ENCODE measurements around the gene HTT. TPM values are rescaled to one million over a fixed set of nuclear protein-coding genes. Genes with fewer than 3 reads are reported as not detected.
A peak's percentile ranks its signal among the peaks of the same experiment; 100 is the strongest.

HTT gene
- total RNA-seq, 2 experiments from 2014 or later: 57.6 to 69.8 TPM

DNA sequence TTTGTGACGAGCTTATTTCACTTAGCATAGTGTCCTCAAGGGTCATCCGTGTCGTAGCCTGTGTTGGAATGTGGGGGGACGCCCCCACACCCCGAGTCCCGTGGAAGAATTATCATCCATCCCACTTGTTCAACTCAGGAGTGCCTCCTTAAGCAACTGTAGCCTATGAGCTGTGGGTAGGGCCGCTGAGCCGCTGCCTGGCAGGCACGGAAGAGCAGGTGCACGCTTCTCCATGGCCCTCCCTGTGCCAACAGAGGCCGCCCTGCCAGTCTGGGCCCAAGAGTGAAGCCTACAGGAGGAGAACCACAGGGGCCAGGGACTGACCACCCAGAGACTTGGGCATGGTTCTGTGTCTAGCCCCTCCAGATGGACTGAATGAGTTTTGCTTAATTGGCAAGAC, 216.0 kb downstream of the HTT start:
- ChIA-PET CTCF (no interaction called here), POLR2A (interaction anchor here (1.3 kb wide), 1 partner anchor 28 kb away, joined by 3 read pairs; no protein-coding TSS in a partner anchor)
- Mint-ChIP-seq H3K27ac (no peak overlapping the region), H3K9me3 (no peaks in the 10 kb centered on the region), H3K4me3 (no peak overlapping the region), H3K36me3 (no peaks in the 10 kb centered on the region), H3K27me3 (peaks cover 14% of the 10 kb centered on the region), H3K4me1 (ENCODE audit: low read depth) (peaks cover 12% of the 10 kb centered on the region)
- DNase-seq: no peak
- intact Hi-C loops (cut with micrococcal nuclease): no loop called here

- POLR2A ChIA-PET: interaction anchor here (1.3 kb wide), 1 partner anchor 27 kb away, joined by 3 read pairs; no protein-coding TSS in a partner anchor
- peaks cover 12% of the 10 kb centered on the region for H3K4me1 Mint-ChIP-seq (ENCODE audit: low read depth)
- H3K9me3 Mint-ChIP-seq: no peaks in the 10 kb centered on the region
- H3K36me3 Mint-ChIP-seq: no peaks in the 10 kb centered on the region
- CTCF ChIA-PET: interaction anchor here (0.8 kb wide), 2 partner anchors 132 to 184 kb away, joined by 3 read pairs; no protein-coding TSS in a partner anchor
- H3K27me3 Mint-ChIP-seq: peaks cover 14% of the 10 kb centered on the region
- intact Hi-C loops (cut with micrococcal nuclease): no loop called here
- DNase-seq: no peak
- no peak overlapping the region for H3K4me3 Mint-ChIP-seq
- H3K27ac Mint-ChIP-seq: no peak overlapping the region
Measured at GRCh38 chr4:3290889-3291321, 216.4 kb downstream of the HTT start.

DNA sequence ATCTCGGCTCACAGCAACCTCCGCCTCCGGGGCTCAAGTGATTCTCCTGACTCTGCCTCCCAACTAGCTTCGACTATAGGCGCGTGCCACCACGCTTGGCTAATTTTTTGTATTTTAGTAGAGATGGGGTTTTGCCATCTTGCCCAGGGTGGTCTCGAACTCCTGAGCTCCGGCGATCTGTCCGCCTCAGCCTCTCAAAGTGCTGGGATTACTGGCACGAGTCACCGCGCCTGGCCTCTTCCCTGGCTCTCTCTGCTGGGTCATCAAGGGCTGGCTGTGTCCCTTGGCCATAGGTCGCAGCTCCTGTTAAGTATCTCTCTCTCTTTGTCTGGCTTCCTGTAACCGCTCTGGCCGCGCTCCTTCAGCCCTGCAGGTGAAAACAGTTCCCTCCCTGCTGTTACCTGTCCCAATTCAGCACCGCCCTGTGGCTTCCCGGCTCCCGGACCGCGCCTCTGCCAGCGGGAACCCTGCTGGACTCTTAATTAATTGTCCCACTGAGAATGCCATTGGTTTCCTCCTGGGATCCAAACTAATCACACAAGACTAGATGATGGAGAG, 217.0 kb downstream of the HTT start:
- Mint-ChIP-seq H3K4me1 (ENCODE audit: low read depth) (peaks cover 12% of the 10 kb centered on the region), H3K9me3 (no peaks in the 10 kb centered on the region), H3K4me3 (peak overlapping the region; percentile 79), H3K27me3 (peaks cover 14% of the 10 kb centered on the region), H3K27ac (no peak overlapping the region), H3K36me3 (no peaks in the 10 kb centered on the region)
- DNase-seq: no peak
- ChIA-PET CTCF (interaction anchor here (0.8 kb wide), 2 partner anchors 132 to 184 kb away, joined by 3 read pairs; no protein-coding TSS in a partner anchor), POLR2A (interaction anchor here (1.3 kb wide), 1 partner anchor 27 kb away, joined by 3 read pairs; no protein-coding TSS in a partner anchor)
- intact Hi-C loops (cut with micrococcal nuclease): no loop called here

GRCh38 chr4:3291969-3292570, 217.6 kb downstream of the HTT start:
- H3K36me3 Mint-ChIP-seq: no peaks in the 10 kb centered on the region
- H3K27ac Mint-ChIP-seq: no peak overlapping the region
- H3K4me1 Mint-ChIP-seq (ENCODE audit: low read depth): peaks cover 12% of the 10 kb centered on the region
- ChIA-PET CTCF (no interaction called here), POLR2A (no interaction called here)
- peaks cover 12% of the 10 kb centered on the region for H3K27me3 Mint-ChIP-seq
- peak overlapping the region; percentile 79 for H3K4me3 Mint-ChIP-seq
- H3K9me3 Mint-ChIP-seq: no peaks in the 10 kb centered on the region
- intact Hi-C loops (cut with micrococcal nuclease): loop anchor here (1.0 to 2.0 kb wide), 2 partner anchors 89 to 218 kb away; partner anchors contain the start of genes HTT and HTT-AS
- peak; percentile 37 for DNase-seq

- ChIA-PET POLR2A (no interaction called here), CTCF (no interaction called here)
- Mint-ChIP-seq H3K27ac (peak within 1 kb of the TSS; percentile 2), H3K27me3 (peaks cover 10% of the 10 kb centered on the region), H3K4me3 (peak within 1 kb of the TSS; percentile 79), H3K4me1 (ENCODE audit: low read depth) (peaks cover 12% of the 10 kb centered on the region), H3K36me3 (no peaks in the 10 kb centered on the region), H3K9me3 (no peaks in the 10 kb centered on the region)
- DNase-seq: peak; percentile 94
- intact Hi-C loops (cut with micrococcal nuclease): loop anchor here (1.0 to 2.0 kb wide), 2 partner anchors 90 to 218 kb away; partner anchors contain the start of genes HTT and HTT-AS
Measured at GRCh38 chr4:3292571-3293400, 218.3 kb downstream of the HTT start, which contains the start of gene RGS12. Gene RGS12, plus strand, starts transcription at chr4:3293021. Its CDS starts 23,150 bp downstream, at chr4:3316171.

Other genes with a start within 250 kb of the HTT start
- gene ADD1, start 230.8 kb upstream of the HTT start, total RNA-seq: 100 to 1,000 TPM; 212 TPM
- 10 to 100 TPM; 67.4 to 73.4 TPM for gene NOP14, start 111.3 kb upstream of the HTT start, total RNA-seq
- 1 to 10 TPM; 2.3 to 3.0 TPM for gene GRK4, start 111.1 kb upstream of the HTT start, total RNA-seq
- gene HTT-AS, start 143 bp upstream of the HTT start, total RNA-seq: not detected
- gene MSANTD1, start 174.5 kb downstream of the HTT start, total RNA-seq: under 1 TPM; 0.39 to 0.45 TPM
- 1 to 10 TPM; 8.6 to 8.8 TPM for gene RGS12, start 218.3 kb downstream of the HTT start, total RNA-seq